ENCODE data around the gene CDH13.

Gene CDH13

GRCh38 chr16:83270061-83270460 lies 643.3 kb downstream of the CDH13 start:
- Histone ChIP-seq H3K79me1 (replicated peaks; ENCODE audit: low read length, poor library complexity, severe bottlenecking) (no peaks in the 10 kb centered on the region), H3K27ac (ENCODE audit: low read length, poor library complexity, severe bottlenecking) (no peak overlapping the region), H2AFZ (ENCODE audit: low read depth, low read length) (no peak overlapping the region), H3K4me3 (ENCODE audit: insufficient read depth in 1 of 2, low read depth in 1 of 2, low read length in 2 of 2) (no peak overlapping the region), H3K4me1 (ENCODE audit: control insufficient read depth, insufficient read depth, low read depth, low read length) (no peaks in the 10 kb centered on the region), H3K9ac (ENCODE audit: low read length) (no peak overlapping the region), H3K4ac (ENCODE audit: low read depth in 1 of 2, low read length in 2 of 2) (no peak overlapping the region), H2BK15ac (ENCODE audit: low read depth, poor library complexity, severe bottlenecking) (no peak overlapping the region), H3K23ac (ENCODE audit: low read length in 2 of 2) (no peak overlapping the region), H3K18ac (ENCODE audit: low read depth in 1 of 2, low read length in 2 of 2) (no peak overlapping the region), H3K9me3 (ENCODE audit: control insufficient read depth, low read length) (no peaks in the 10 kb centered on the region), H2AK5ac (ENCODE audit: low read length, severe bottlenecking) (no peak overlapping the region), H3K14ac (ENCODE audit: low read length in 2 of 2) (no peak overlapping the region), H3K27me3 (ENCODE audit: control insufficient read depth in 1 of 2, insufficient read depth in 1 of 2, low read length in 2 of 2) (no peaks in the 10 kb centered on the region), H2BK5ac (ENCODE audit: low read depth, low read length, poor library complexity, severe bottlenecking) (no peak overlapping the region), H3K4me2 (ENCODE audit: low read length, poor library complexity, severe bottlenecking) (no peak overlapping the region), H4K91ac (ENCODE audit: low read length) (no peak overlapping the region), H3K36me3 (ENCODE audit: control insufficient read depth in 1 of 2, insufficient read depth in 2 of 2, low read depth in 1 of 2, low read length in 2 of 2) (no peaks in the 10 kb centered on the region), H2BK12ac (ENCODE audit: low read length in 2 of 2) (no peak overlapping the region), H4K8ac (ENCODE audit: low read length) (no peak overlapping the region), H2BK120ac (ENCODE audit: low read depth, low read length) (no peak overlapping the region)
- 89% methylated on average over 3 of the region's 4 CpGs for WGBS
- DNase-seq: no peak

- Histone ChIP-seq H2AFZ (ENCODE audit: low read depth, low read length) (no peak overlapping the region), H3K23ac (ENCODE audit: low read length in 2 of 2) (no peak overlapping the region), H2BK15ac (ENCODE audit: low read depth, poor library complexity, severe bottlenecking) (no peak overlapping the region), H3K27ac (ENCODE audit: low read length, poor library complexity, severe bottlenecking) (no peak overlapping the region), H3K18ac (ENCODE audit: low read depth in 1 of 2, low read length in 2 of 2) (no peak overlapping the region), H3K9me3 (ENCODE audit: control insufficient read depth, low read length) (no peaks in the 10 kb centered on the region), H4K91ac (ENCODE audit: low read length) (no peak overlapping the region), H3K14ac (ENCODE audit: low read length in 2 of 2) (no peak overlapping the region), H2BK12ac (ENCODE audit: low read length in 2 of 2) (no peak overlapping the region), H2AK5ac (ENCODE audit: low read length, severe bottlenecking) (no peak overlapping the region), H3K27me3 (ENCODE audit: control insufficient read depth in 1 of 2, insufficient read depth in 1 of 2, low read length in 2 of 2) (no peaks in the 10 kb centered on the region), H3K4me1 (ENCODE audit: control insufficient read depth, insufficient read depth, low read depth, low read length) (no peaks in the 10 kb centered on the region), H2BK120ac (ENCODE audit: low read depth, low read length) (no peak overlapping the region), H2BK5ac (ENCODE audit: low read depth, low read length, poor library complexity, severe bottlenecking) (no peak overlapping the region), H4K8ac (ENCODE audit: low read length) (no peak overlapping the region), H3K9ac (ENCODE audit: low read length) (no peak overlapping the region), H3K4me2 (ENCODE audit: low read length, poor library complexity, severe bottlenecking) (no peak overlapping the region), H3K4me3 (ENCODE audit: insufficient read depth in 1 of 2, low read depth in 1 of 2, low read length in 2 of 2) (no peak overlapping the region), H3K79me1 (replicated peaks; ENCODE audit: low read length, poor library complexity, severe bottlenecking) (no peaks in the 10 kb centered on the region), H3K4ac (ENCODE audit: low read depth in 1 of 2, low read length in 2 of 2) (no peak overlapping the region), H3K36me3 (ENCODE audit: control insufficient read depth in 1 of 2, insufficient read depth in 2 of 2, low read depth in 1 of 2, low read length in 2 of 2) (no peaks in the 10 kb centered on the region)
- no peak for DNase-seq
- no CpG with 5 or more reads among the region's 3 CpGs for WGBS
These were observed 643.9 kb downstream of the CDH13 start for GRCh38 chr16:83270640-83271039.

- no peak overlapping the region for H3K4me2 ChIP-seq (ENCODE audit: low read length, poor library complexity, severe bottlenecking)
- H2BK15ac ChIP-seq (ENCODE audit: low read depth, poor library complexity, severe bottlenecking): no peak overlapping the region
- H2BK5ac ChIP-seq (ENCODE audit: low read depth, low read length, poor library complexity, severe bottlenecking): no peak overlapping the region
- no peaks in the 10 kb centered on the region for H3K9me3 ChIP-seq (ENCODE audit: control insufficient read depth, low read length)
- H3K4me1 ChIP-seq (ENCODE audit: control insufficient read depth, insufficient read depth, low read depth, low read length): no peaks in the 10 kb centered on the region
- no peak overlapping the region for H3K4ac ChIP-seq (ENCODE audit: low read depth in 1 of 2, low read length in 2 of 2)
- H3K14ac ChIP-seq (ENCODE audit: low read length in 2 of 2): no peak overlapping the region
- H2BK12ac ChIP-seq (ENCODE audit: low read length in 2 of 2): no peak overlapping the region
- no peaks in the 10 kb centered on the region for H3K27me3 ChIP-seq (ENCODE audit: control insufficient read depth in 1 of 2, insufficient read depth in 1 of 2, low read length in 2 of 2)
- H2AK5ac ChIP-seq (ENCODE audit: low read length, severe bottlenecking): no peak overlapping the region
- H3K4me3 ChIP-seq (ENCODE audit: insufficient read depth in 1 of 2, low read depth in 1 of 2, low read length in 2 of 2): no peak overlapping the region
- H3K27ac ChIP-seq (ENCODE audit: low read length, poor library complexity, severe bottlenecking): no peak overlapping the region
- H2BK120ac ChIP-seq (ENCODE audit: low read depth, low read length): no peak overlapping the region
- H2AFZ ChIP-seq (ENCODE audit: low read depth, low read length): no peak overlapping the region
- no peak overlapping the region for H3K23ac ChIP-seq (ENCODE audit: low read length in 2 of 2)
- no peak overlapping the region for H4K8ac ChIP-seq (ENCODE audit: low read length)
- H3K18ac ChIP-seq (ENCODE audit: low read depth in 1 of 2, low read length in 2 of 2): no peak overlapping the region
- no peaks in the 10 kb centered on the region for H3K79me1 ChIP-seq (replicated peaks; ENCODE audit: low read length, poor library complexity, severe bottlenecking)
- WGBS: no CpG with 5 or more reads among the region's 2 CpGs
- no peak overlapping the region for H4K91ac ChIP-seq (ENCODE audit: low read length)
- DNase-seq: no peak
- H3K9ac ChIP-seq (ENCODE audit: low read length): no peak overlapping the region
- no peaks in the 10 kb centered on the region for H3K36me3 ChIP-seq (ENCODE audit: control insufficient read depth in 1 of 2, insufficient read depth in 2 of 2, low read depth in 1 of 2, low read length in 2 of 2)
These were observed 644.4 kb downstream of the CDH13 start for GRCh38 chr16:83271123-83271522.

- H2BK15ac ChIP-seq (ENCODE audit: low read depth, poor library complexity, severe bottlenecking): no peak overlapping the region
- no peaks in the 10 kb centered on the region for H3K27me3 ChIP-seq (ENCODE audit: control insufficient read depth in 1 of 2, insufficient read depth in 1 of 2, low read length in 2 of 2)
- 100% methylated on average over 2 of the region's 5 CpGs for WGBS
These were observed 645.3 kb downstream of the CDH13 start for GRCh38 chr16:83271970-83272575.

More at GRCh38 chr16:83271970-83272575, 645.3 kb downstream of the CDH13 start:
- Histone ChIP-seq H2BK5ac (ENCODE audit: low read depth, low read length, poor library complexity, severe bottlenecking) (no peak overlapping the region), H2BK120ac (ENCODE audit: low read depth, low read length) (no peak overlapping the region), H3K4me3 (ENCODE audit: insufficient read depth in 1 of 2, low read depth in 1 of 2, low read length in 2 of 2) (no peak overlapping the region), H2AFZ (ENCODE audit: low read depth, low read length) (no peak overlapping the region), H2AK5ac (ENCODE audit: low read length, severe bottlenecking) (no peak overlapping the region), H3K4me1 (ENCODE audit: control insufficient read depth, insufficient read depth, low read depth, low read length) (no peaks in the 10 kb centered on the region), H4K91ac (ENCODE audit: low read length) (no peak overlapping the region), H3K9ac (ENCODE audit: low read length) (no peak overlapping the region), H3K9me3 (ENCODE audit: control insufficient read depth, low read length) (no peaks in the 10 kb centered on the region), H3K4ac (ENCODE audit: low read depth in 1 of 2, low read length in 2 of 2) (no peak overlapping the region), H3K36me3 (ENCODE audit: control insufficient read depth in 1 of 2, insufficient read depth in 2 of 2, low read depth in 1 of 2, low read length in 2 of 2) (no peaks in the 10 kb centered on the region), H3K14ac (ENCODE audit: low read length in 2 of 2) (no peak overlapping the region), H3K23ac (ENCODE audit: low read length in 2 of 2) (no peak overlapping the region), H4K8ac (ENCODE audit: low read length) (no peak overlapping the region), H3K18ac (ENCODE audit: low read depth in 1 of 2, low read length in 2 of 2) (no peak overlapping the region), H3K4me2 (ENCODE audit: low read length, poor library complexity, severe bottlenecking) (no peak overlapping the region), H2BK12ac (ENCODE audit: low read length in 2 of 2) (no peak overlapping the region), H3K79me1 (replicated peaks; ENCODE audit: low read length, poor library complexity, severe bottlenecking) (no peaks in the 10 kb centered on the region), H3K27ac (ENCODE audit: low read length, poor library complexity, severe bottlenecking) (no peak overlapping the region)
- DNase-seq: no peak
